DOHH2 (cell line): ENCODE results near the gene TBC1D2B.

ENCODE experiments used
- EZH2phosphoT487 ChIP-seq: fragments of 200-600 bp; sonication (generic); IDR thresholded peaks from 2 replicates; pipeline ENCODE4 v1.6.1; 2017; ENCODE audit warnings: borderline replicate concordance, mild to moderate bottlenecking, antibody characterized with exemption, low read length, moderate library complexity, mixed read lengths
- TF ChIP-seq, protein P1 (sequence below): fragments of 200-600 bp; sonication (generic); IDR thresholded peaks from one replicate; pipeline ENCODE4 v1.5.1; 2014; ENCODE audit warnings: antibody characterized with exemption, mild to moderate bottlenecking, low read depth, low read length; ENCODE audit not compliant: poor library complexity, severe bottlenecking

GRCh38 chr15:78054966-78055365 lies 22.5 kb downstream of the TBC1D2B start:
- TF ChIP-seq, protein P1, sequence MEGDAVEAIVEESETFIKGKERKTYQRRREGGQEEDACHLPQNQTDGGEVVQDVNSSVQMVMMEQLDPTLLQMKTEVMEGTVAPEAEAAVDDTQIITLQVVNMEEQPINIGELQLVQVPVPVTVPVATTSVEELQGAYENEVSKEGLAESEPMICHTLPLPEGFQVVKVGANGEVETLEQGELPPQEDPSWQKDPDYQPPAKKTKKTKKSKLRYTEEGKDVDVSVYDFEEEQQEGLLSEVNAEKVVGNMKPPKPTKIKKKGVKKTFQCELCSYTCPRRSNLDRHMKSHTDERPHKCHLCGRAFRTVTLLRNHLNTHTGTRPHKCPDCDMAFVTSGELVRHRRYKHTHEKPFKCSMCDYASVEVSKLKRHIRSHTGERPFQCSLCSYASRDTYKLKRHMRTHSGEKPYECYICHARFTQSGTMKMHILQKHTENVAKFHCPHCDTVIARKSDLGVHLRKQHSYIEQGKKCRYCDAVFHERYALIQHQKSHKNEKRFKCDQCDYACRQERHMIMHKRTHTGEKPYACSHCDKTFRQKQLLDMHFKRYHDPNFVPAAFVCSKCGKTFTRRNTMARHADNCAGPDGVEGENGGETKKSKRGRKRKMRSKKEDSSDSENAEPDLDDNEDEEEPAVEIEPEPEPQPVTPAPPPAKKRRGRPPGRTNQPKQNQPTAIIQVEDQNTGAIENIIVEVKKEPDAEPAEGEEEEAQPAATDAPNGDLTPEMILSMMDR = no peak
- TF ChIP-seq EZH2phosphoT487 = no peak
